OCI-M2 (cell line): ENCODE results near the gene RETREG3.
A peak's percentile ranks its signal among the peaks of the same experiment; 100 is the strongest.
"Not testable (repeated sequence)": the region's sequence is repeated elsewhere in the genome, so short reads cannot be mapped to it uniquely, and the experiment has no call there.

Source experiments
- DNase-seq: peaks from one replicate; lab custom pipeline; 2025; ENCODE audit not compliant: unreplicated experiment; lab: John Stamatoyannopoulos, UW

Gene RETREG3

GRCh38 chr17:42613699-42614295 is 4.6 kb upstream of the RETREG3 start:
- no peak for DNase-seq

- DNase-seq, result no peak
Measured at GRCh38 chr17:42612013-42612412, 2.8 kb upstream of the RETREG3 start.

- DNase-seq, result not testable (repeated sequence)
Measured at GRCh38 chr17:42609814-42610801, 934 bp upstream of the RETREG3 start.

- no peak for DNase-seq
Measured at GRCh38 chr17:42608305-42609181, 631 bp downstream of the RETREG3 start.

GRCh38 chr17:42607769-42608168 is 1.4 kb downstream of the RETREG3 start:
- DNase-seq, result no peak

GRCh38 chr17:42603318-42603717 is 5.9 kb downstream of the RETREG3 start:
- DNase-seq, result no peak

GRCh38 chr17:42598905-42599304 is 10.3 kb downstream of the RETREG3 start:
- no peak for DNase-seq

GRCh38 chr17:42596386-42596785 is 12.8 kb downstream of the RETREG3 start:
- no peak for DNase-seq

GRCh38 chr17:42591411-42591810 is 17.8 kb downstream of the RETREG3 start:
- no peak for DNase-seq

- DNase-seq, result no peak
Measured at GRCh38 chr17:42590886-42591285, 18.3 kb downstream of the RETREG3 start.

- no peak for DNase-seq
Measured at GRCh38 chr17:42586514-42587230, 22.5 kb downstream of the RETREG3 start.

- no peak for DNase-seq
Measured at GRCh38 chr17:42585353-42585752, 23.8 kb downstream of the RETREG3 start.

- no peak for DNase-seq
Measured at GRCh38 chr17:42584880-42585279, 24.3 kb downstream of the RETREG3 start.

GRCh38 chr17:42581744-42582270 is 27.4 kb downstream of the RETREG3 start:
- no peak for DNase-seq

- no peak for DNase-seq
Measured at GRCh38 chr17:42579794-42580551, 29.2 kb downstream of the RETREG3 start.

GRCh38 chr17:42578282-42578869 is 30.8 kb downstream of the RETREG3 start:
- peak; percentile 51 for DNase-seq

- DNase-seq, result peak; percentile 74
Measured at GRCh38 chr17:42577532-42578281, 31.5 kb downstream of the RETREG3 start, which contains the start of gene PSMC3IP. Gene PSMC3IP, minus strand, starts transcription at chr17:42577729. Its CDS starts 43 bp downstream, at chr17:42577686.

- no peak for DNase-seq
Measured at GRCh38 chr17:42577140-42577531, 32.0 kb downstream of the RETREG3 start.
